BE2C (cell line): Measurements from ENCODE around the gene TMEM229B.

Experiments
- DNase-seq: peaks from one replicate; pipeline ENCODE4 v3.0.0-alpha.2; 2020
- H3K27me3 ChIP-seq: fragments of 250-450 bp; sonication (Bioruptor Pico); 2 replicates; pipeline ENCODE4 v1.5.1; 2020; ENCODE audit warnings: mild to moderate bottlenecking
- H3K36me3 ChIP-seq: fragments of 250-450 bp; sonication (Bioruptor Pico); 2 replicates; pipeline ENCODE4 v1.5.1; 2020; ENCODE audit warnings: mild to moderate bottlenecking
- H3K4me1 ChIP-seq: fragments of 250-450 bp; sonication (Bioruptor Pico); 2 replicates; pipeline ENCODE4 v1.5.1; 2020
- H3K4me3 ChIP-seq: 2 replicates; pipeline ENCODE4 v1.5.1; 2011; ENCODE audit warnings: low read depth, low read length
- H3K9me3 ChIP-seq: fragments of 250-450 bp; sonication (Bioruptor Pico); 2 replicates; pipeline ENCODE4 v1.5.1; 2020
- TF ChIP-seq, protein P1 (sequence below): IDR thresholded peaks from 2 replicates; pipeline ENCODE4 v1.5.1; 2012; ENCODE audit warnings: mild to moderate bottlenecking, low read depth, low read length

Gene TMEM229B

DNA sequence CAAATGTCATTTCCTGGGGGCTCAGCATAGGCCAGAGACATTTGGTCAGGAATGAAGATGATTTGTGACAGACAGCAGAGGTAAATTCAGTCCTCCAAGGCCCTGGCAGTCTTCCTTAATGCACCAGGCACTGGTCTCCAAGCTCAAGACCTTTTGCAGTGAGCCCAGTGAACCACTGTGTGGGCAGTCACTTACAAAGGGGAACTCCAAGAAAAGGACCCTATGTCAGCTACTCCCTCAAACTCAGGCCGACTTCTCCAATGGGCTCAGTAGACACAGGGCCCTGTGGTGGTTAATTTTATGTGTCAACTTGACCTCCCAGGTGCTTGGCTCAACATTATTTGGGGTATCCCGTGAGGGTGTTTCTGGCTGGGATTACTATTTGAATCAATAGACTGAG lies 47.3 kb downstream of the TMEM229B start:
- Histone ChIP-seq H3K27me3 (no peaks in the 10 kb centered on the region; the same call in 1 of the 2 replicates), H3K9me3 (no peaks in the 10 kb centered on the region), H3K36me3 (no peaks in the 10 kb centered on the region), H3K4me3 (no peak overlapping the region), H3K4me1 (no peaks in the 10 kb centered on the region)
- TF ChIP-seq, protein P1, sequence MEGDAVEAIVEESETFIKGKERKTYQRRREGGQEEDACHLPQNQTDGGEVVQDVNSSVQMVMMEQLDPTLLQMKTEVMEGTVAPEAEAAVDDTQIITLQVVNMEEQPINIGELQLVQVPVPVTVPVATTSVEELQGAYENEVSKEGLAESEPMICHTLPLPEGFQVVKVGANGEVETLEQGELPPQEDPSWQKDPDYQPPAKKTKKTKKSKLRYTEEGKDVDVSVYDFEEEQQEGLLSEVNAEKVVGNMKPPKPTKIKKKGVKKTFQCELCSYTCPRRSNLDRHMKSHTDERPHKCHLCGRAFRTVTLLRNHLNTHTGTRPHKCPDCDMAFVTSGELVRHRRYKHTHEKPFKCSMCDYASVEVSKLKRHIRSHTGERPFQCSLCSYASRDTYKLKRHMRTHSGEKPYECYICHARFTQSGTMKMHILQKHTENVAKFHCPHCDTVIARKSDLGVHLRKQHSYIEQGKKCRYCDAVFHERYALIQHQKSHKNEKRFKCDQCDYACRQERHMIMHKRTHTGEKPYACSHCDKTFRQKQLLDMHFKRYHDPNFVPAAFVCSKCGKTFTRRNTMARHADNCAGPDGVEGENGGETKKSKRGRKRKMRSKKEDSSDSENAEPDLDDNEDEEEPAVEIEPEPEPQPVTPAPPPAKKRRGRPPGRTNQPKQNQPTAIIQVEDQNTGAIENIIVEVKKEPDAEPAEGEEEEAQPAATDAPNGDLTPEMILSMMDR, result no peak
- DNase-seq, result no peak

DNA sequence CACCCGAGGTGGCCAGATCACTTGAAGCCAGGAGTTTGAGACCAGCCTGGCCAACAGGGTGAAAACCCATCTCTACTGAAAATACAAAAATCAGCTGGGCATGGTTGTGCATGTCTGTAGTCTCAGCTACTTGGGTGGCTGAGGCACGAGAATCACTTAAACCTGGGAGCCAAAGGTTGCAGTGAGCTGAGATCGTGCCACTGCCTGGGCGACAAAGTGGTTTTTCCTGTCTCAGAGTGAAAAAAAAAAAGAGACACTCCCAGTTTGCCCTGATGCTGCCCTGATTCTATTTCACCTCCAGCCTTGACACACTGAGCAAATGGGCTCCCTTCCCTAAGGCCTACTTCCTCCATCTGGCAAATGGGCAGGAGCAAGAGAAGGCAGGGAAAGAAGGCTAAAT lies 48.0 kb downstream of the TMEM229B start:
- Histone ChIP-seq H3K4me1 (no peaks in the 10 kb centered on the region), H3K27me3 (peaks cover 2% of the 10 kb centered on the region), H3K4me3 (no peak overlapping the region), H3K36me3 (no peaks in the 10 kb centered on the region), H3K9me3 (no peaks in the 10 kb centered on the region)
- TF ChIP-seq, protein P1, result no peak
- DNase-seq, result no peak

DNA sequence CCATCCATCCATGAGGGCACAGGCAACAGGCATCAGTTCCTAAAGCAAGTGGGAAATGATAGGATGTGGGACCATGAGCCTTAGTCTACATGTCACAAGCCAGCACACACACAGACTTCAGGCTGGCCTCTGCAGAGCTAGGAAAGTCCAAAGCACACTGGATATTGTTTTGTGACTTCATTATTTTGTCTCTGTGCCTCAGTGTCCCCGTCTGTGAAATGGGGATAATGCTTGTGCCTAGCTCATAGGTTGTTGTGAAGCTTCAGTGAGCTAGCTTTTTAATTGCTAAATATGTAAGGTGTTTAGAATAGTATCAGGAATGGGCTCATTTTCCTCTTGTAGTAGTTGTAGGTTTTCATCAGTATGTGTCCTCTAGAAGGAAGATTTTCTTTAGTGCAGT lies 49.6 kb downstream of the TMEM229B start:
- Histone ChIP-seq H3K9me3 (no peaks in the 10 kb centered on the region), H3K4me1 (no peaks in the 10 kb centered on the region), H3K4me3 (no peak overlapping the region), H3K36me3 (no peaks in the 10 kb centered on the region), H3K27me3 (peaks cover 4% of the 10 kb centered on the region)
- no peak for DNase-seq
- TF ChIP-seq, protein P1, result no peak

DNA sequence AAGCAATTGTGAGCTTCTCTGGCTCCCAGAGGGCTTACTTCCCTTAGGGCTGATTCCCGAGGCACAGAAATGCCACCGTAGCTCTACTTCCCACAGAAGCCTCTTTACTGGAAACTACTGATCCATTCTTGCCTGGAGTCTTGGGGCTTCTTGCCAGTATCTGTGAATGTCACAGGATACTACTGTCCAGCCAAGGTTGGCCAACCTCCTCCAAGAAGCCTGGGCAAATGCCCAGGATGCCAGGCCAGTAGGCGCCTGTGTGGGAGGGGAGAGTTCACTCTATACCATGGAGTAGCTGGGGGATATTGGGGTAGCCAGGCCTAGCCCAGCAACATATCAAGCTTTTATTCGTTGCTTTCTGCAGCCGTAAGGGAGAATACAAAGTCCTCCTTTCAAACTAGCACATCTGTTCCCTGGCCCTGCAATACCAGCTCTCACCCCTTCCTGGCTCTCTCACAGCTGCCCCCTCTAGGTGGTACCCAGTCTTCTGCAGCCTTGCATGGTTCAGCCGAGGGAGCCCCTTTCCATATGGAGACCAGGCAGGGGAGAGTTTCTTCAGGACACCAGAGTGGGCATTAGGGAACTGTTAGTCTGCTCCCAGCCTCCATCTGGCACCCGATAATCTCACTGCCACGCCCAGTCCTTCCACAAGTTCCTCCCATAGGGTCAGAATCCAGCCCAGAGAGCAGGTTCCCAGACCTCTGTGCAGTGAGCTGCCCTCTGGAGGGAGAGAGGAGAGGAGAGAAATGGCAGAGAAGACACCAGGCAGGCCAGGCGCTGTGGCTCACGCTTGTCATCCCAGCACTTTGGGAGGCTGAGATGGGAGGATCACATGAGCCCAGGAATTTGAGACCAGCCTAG lies 52.3 kb downstream of the TMEM229B start:
- peaks cover 16% of the 10 kb centered on the region for H3K27me3 ChIP-seq
- H3K4me3 ChIP-seq, result no peak overlapping the region
- no peaks in the 10 kb centered on the region for H3K9me3 ChIP-seq
- no peaks in the 10 kb centered on the region for H3K36me3 ChIP-seq
- no peaks in the 10 kb centered on the region for H3K4me1 ChIP-seq
- DNase-seq, result no peak
- TF ChIP-seq, protein P1, result no peak

DNA sequence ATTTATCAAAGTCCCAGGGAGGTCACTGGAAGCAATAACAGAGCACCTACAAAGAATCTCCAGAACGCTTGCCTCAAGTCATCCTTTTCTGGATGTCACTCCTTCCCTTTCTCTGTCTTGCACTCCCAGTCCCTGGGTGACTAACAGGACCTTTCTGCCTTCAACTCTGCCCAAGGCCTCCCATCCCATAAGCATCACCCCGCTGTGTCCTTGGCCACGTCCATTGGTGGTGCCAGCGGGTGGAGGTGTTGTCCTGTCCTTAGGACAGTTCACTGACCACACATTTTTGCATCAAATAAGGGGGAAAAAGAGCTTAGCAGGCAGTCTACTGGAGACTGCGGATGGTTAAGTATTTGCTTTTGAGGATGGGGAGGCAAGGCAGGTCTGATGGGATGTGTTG lies 52.9 kb downstream of the TMEM229B start:
- H3K27me3 ChIP-seq, result peaks cover 16% of the 10 kb centered on the region
- TF ChIP-seq, protein P1, result no peak
- no peak overlapping the region for H3K4me3 ChIP-seq
- DNase-seq, result no peak
- no peaks in the 10 kb centered on the region for H3K4me1 ChIP-seq
- no peaks in the 10 kb centered on the region for H3K36me3 ChIP-seq
- no peaks in the 10 kb centered on the region for H3K9me3 ChIP-seq

DNA sequence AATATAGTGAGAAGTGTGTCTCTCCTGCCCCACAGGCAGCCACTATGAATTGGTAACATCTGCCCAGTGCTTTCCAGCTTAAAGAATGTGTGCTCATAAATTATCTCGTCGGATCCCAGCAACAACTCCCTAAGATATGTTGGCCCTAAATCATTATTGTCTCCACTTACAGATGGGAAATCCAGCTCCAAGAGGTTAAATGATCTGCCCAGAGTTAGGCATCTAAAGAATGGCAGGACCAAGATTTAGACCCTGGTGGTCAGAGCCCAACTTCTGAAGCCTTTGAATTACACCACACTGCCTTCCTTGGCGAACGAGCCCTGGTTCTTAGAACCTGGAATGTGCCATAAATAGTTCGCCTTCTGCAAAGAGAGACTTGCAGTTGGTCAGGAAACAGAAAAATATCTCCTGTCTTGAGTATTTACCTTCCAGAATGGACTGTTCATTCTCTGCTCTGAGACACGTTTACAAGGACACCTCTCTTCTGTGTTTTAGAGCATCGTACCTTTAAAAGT lies 56.4 kb downstream of the TMEM229B start:
- H3K4me1 ChIP-seq, result no peaks in the 10 kb centered on the region
- no peaks in the 10 kb centered on the region for H3K9me3 ChIP-seq
- peaks cover 16% of the 10 kb centered on the region for H3K27me3 ChIP-seq
- H3K4me3 ChIP-seq, result no peak overlapping the region
- TF ChIP-seq, protein P1, result no peak
- no peak for DNase-seq
- H3K36me3 ChIP-seq, result no peaks in the 10 kb centered on the region
